ENCODE results near the gene ADGRD1.

ADGRD1 gene

DNA sequence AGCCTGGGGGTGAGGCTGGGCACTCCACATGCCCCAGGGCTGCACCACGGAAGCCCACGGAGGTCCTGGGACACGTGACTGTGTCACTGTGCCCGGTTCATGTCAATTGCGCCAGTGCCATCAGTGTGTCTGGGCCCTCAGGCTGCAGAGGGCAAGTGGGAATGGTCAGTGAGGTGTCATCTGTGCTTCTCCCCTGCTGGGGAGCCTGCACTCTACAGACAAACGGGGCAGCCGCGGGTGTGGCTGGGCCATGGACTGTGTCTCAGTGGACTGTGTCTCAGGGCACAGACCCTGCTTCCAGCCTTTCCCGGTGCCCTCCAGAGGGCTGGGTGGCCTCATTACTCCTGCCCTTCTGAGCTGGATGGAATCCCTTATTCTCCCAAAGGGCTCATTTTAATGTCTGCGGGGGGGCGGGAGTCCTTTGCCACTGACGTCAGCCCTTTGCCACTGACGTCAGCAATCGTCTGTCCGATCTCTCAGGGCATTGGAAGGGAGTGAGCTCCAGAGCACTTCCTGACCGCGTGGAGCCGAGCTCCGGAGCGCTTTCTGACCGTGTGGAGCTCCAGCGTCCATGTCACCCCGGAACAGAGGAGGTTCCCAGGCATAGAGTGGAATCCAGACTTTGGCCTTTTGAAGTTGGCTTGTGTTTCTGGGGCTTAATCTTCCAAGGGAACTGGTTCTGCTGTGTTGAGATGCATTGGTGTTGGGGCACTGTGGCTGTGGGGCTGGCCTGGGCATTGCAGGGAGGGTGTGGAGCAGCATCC lies 72.4 kb downstream of the ADGRD1 start:
- no peak for DNase-seq

DNA sequence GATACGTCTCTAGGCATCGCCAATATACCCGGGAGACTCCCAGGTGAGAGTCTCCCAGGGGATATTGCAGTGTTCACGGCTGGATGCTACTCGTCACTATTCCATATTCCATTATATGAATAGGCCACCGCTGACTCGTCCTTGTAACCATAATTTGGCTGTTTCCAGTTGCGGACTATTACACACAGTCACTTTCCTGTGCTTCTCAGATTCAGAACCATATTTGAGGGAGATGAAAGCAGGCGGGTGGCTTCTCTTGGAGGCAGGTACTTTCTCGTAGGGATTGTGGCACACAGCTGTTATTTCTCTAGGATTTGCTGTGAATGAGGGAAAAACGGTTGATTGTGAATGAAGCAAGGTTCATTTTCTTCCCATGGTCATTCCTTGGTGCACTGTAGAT lies 73.0 kb downstream of the ADGRD1 start:
- no peak for DNase-seq

DNA sequence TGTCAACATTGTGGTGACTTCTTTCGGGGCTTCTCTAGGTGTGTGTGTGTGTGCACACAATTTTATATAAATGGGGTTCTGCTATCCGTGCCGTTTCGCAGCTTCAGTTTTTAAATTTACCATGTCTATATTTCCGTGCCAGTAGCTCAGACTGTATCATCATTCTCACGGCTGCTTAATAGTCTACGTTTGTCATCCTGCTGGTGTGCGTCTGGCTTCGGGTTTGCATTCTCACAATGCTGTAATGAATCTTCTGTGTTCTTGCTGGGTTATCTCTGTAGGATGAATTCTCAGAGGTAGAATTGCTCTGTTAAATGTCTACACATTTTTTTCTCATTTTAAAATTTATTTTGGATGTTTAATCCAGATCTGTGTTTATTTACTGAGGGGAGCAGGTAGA lies 73.6 kb downstream of the ADGRD1 start:
- no peak for DNase-seq

DNA sequence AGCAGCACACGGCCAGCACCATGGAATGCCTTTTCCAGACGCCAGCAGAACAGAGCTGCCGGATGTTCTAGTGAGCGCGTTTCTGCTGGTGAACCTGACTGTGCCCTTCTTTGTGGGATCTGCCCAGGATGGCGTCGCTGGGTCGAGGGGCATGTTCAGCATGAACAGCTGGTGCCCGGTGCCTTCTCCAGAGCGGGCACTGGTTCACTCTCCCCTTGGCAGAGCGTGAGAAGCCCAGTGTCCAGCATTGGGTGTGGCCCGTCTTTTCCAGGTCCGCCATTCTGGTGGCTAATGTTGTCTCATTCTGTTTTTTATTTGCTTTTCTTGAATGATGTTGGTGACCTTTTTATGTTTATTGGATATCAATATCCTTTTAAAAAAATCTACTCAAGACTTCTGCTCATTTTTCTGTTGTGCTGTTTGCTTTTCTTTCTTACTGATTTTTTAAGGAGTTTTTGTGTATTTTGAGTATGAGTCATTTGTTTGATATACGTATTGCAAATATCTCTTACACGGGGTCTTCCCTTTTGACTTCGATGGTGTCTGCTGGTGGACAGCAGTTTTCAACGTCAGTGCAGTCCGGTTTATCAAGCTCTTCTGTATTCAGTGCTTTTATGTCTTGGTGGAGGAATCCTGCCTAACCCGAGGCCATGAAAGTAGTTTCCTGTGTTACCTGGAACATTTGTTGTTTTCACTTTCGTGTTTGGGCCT lies 74.3 kb downstream of the ADGRD1 start:
- DNase-seq = no peak

DNA sequence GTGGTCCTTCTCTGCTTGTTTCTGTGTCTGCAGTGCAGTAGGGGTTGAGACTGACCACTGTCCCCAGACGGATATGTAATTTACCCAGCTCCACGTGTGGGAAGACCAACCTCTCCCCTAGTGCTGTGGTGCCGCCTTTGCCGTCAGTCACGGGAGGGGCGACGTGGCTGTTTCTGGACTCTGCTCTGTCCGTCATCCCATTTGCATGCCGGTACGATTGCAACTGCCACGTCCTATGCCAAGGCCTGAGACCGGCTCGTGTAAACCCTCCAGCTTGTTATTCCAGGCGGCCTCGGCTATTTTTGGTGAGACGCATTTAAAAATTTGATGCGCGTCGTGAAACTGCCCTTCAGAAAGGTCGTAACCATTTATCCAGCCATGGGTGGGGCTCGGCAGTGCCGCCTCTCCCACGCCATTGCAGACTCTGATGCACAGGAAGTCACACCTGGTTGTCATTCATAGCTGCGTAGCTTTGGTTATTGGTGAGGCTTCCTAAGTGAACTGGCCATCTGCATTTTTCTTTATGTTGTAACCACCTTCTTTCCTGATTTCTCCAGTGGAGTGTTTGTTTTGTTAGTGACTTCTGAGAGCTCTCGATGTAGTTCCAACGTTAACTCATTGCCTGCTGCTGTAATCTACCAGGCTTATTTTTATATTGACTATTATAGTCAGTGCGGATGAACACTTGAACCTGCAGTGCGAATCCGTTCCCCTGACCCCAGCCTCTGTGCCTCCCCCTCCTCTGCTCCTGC lies 75.1 kb downstream of the ADGRD1 start:
- DNase-seq = no peak

DNA sequence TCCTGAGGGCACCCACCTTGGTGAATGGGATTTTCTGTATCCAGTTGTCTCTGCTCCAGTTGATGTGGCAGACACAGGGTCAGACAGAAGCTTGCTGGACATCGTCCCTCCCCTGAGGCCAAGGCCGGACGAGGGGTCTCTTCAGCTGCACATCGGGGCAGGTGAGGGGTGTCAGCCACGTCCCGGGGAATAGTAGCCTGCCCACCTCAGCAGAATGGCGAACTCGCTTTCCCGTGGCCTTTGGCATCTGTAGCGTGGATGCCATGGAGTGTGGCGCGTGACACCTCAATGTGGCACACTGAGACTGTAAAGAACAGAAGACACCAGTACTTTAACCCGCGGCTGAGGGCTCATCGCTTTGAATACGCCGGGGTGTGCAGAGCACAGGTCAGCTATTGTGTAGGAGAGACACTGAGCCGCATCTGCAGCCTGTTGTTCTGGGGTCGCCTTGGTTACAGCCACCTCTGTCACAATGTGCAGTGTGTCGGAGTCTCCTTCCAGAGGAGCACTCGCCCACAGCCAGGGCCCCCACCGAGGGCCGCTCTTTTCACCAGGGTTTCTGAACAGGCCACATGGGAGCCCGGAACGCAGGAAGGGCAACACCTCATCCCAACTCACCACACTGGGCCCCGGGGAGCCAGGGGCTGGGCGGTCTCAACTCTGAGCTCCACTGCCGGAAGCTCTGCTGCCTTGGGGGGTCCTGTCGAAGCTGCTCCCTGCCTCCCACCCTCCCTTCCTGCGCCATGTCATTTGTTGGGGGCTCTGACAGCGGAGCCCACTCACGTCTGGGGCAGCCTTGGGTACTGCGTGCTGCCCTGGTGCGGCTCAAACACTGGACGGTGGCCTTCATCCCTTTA lies 77.0 kb downstream of the ADGRD1 start:
- no peak for DNase-seq

DNA sequence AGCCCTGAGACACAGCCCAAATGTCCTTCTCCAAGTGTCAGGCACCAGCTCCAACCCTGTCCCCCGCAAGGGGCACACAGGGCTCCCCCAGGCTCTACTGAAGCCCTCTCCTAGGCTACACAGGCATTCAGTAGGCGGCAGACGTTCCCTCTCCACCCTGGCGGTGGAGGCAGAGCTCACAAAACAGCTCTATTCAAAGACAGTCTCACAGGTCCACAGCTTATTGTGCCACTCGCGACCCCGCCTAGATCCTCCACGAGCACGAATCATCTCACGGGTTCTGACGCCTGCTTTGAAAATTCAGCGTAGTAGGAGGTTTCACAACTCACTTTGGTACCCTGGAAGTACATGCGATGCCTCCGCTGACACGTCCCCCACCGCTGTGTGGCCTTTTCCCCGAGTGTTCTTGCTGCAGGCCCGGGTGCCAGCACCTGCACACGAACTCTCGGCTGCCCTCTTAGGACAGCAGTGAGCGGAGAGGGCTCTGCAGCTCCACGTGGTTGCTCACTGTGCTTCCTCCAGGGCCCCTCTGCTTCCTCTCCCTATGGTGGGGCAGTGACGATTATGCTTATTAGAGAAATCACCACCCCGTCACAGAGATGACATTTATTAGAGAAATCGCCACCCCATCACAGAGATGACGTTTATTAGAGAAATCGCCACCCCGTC lies 78.5 kb downstream of the ADGRD1 start:
- DNase-seq = no peak

DNA sequence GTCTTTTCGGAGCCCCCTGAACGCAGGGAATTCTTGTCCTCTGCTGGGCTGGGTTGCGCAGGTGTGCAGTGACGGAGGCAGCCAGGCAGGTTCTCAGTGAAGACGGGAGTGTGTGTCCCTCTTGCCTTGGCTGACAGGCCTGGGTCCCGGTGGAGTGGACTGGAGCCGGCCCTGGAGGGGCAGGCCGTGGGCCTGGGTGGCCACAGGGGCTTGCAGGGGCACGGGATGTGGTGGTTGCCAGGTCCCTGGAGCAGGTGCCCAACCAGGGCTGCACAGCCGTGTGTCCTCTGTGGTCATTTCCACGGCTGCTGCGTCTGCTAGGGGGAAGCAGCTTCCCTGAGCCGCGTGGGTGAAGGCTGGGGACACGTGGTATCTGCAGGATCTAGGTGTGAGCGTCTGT lies 79.8 kb downstream of the ADGRD1 start:
- DNase-seq = no peak

DNA sequence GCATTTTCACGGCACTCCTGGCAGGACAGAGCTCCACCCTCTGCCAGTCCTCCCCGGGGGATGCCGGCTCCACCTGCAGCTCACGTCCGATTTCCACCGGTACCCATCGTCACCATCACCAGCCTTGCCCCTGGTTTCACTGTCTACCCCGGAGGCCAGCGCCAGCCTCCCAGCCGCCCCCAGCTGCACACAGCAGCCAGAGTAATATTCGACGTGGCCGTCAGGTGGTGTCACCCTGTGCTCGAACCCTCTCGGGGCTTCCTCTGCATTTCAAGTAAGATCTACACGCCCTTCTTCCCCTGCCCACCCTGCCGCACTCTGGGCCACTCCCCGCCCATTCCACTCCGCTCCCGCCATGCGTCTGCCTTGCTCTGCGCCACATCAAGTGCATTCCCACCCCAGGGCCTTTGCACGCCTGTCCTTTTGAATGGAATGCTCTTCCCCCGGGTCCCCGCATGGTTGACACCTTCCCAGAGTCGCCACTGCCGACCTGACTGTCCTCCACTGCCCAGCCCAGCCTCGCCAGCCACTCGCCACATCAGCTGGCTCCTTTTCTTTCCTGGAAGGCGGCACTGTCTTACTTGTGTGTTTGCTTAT lies 80.3 kb downstream of the ADGRD1 start:
- no peak for DNase-seq

DNA sequence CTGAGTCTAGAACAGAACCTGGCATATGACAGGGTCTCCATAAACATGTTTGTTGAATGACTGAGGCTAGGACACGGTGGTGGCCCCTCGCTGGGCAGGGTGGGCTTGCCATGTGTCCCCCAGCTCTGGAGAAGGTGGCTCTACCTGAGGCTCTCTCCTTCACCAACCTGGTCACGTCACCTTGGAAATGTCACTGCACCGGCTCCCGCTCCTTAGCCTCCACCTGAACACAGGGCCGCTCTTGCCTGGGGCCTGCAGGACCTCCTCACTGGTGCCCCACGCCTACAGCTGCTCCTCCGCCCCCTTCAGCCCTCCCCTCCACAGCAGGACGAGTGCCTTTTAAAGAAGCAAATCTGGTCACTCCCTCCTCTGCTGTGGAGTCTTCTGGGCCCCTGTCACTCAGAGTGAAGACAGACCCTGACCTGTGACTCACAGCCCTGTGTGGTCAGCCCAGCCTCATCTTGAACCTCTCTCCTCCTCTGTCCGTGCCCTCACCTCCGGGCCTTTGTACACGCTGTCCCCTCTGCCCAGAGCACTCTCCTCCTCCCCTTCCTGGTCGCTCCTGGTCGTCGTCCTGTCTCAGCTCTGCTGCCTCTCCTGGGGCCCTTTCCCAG lies 81.0 kb downstream of the ADGRD1 start:
- DNase-seq = no peak

DNA sequence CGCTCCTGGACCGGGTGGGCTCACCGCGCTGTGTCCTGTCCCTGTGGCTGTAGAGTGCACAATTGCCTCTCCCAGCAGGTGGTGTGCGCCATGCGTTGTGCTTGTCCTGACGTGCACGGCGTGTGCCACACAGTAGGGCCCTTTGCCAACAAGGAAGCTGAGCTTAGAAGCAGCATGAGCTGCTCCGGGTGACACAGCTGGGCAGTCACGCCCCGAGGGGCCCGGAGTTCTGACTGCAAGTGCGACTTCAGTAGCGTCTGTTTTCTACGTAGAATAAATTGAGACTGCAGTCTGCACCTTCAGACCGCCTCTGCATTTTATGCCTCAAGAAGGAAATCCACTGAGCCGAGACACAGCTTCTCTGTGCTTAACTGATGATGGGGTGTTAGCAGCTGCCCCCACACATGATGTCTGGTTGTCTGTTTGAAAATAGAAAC lies 81.6 kb downstream of the ADGRD1 start:
- DNase-seq = no peak

DNA sequence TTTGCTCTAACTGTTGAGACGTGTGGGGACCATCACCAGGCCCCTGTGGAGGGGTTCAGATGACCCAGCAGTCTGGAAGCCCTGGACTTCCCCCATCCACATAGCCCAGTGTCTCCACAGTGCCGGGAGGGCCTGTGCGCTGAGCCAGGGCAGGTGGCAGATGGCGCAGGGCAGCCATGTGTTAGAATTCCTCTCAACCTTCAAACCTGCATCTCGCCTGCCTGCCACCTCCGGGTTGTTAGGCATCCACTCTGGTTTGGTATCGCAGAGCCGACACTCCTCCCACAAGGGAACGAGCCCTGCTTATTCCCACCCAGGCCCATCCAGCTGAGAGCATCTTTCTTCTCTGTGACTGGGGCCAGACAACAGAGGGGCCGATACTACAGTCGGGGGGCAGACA lies 84.5 kb downstream of the ADGRD1 start:
- DNase-seq = no peak

DNA sequence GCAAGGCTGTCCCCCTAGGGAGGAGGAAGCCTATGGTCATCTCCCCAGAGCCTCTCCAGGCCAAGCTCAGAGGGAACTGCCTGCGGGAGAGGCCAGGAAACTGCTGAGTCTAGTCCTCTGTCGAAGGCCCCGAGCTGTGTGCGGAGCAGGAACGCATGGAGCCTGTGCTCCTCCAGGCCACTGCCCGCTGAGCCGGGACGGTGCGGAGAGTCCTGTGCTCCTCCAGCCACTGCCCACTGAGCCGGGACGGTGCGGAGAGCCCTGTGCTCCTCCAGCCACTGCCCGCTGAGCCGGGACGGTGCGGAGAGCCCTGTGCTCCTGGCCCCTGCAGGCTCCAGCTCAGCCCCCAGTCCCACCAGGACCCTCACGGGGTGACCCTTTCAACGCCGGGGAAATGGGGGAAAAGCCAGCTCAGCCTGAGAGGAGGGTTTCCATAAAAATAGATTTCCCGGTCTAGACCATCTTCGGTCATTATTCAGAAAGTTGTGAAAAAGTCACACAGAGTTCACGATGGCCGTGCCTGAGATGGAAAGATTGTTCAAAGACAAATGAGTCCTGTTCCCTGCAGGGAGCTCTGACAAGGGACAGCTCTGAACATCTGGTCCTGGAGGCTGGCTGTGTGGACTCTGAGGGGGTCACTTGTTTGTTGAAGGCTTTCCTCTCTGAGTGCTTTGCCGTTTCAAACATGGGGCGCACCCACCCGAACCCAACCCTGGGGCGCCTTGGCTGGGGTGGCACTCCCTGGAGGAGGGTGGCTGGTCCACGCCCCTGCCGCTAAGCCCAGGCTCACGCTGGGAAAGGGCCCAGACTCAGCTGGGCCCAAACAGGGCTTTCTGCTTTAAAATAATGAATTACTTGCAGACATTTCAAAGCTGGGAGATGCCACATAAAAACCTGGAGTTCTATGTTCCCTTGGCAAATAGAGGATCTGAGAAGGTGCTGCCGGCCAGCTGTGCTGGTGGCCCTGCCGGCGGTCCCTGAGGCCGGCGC lies 85.5 kb downstream of the ADGRD1 start:
- DNase-seq = no peak

DNA sequence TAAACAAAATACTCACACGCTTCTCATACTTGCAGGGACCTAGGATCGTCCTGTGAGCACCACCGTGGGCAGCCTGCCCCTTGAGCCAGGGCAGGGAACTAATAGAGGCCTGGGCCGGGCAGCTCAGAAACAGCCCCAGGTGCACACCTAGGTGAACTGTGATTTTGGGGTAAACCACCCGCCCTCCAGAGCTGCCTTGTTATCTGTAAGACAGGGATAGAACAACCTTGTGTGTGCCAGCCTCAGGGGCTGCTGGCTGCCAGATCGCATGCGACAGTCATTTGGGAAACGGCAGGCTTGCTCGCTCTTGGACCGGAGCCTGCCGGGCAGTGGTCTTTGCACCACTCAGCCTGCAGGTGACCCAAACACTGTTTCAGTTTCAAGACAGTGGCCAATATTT lies 86.8 kb downstream of the ADGRD1 start:
- no peak for DNase-seq

DNA sequence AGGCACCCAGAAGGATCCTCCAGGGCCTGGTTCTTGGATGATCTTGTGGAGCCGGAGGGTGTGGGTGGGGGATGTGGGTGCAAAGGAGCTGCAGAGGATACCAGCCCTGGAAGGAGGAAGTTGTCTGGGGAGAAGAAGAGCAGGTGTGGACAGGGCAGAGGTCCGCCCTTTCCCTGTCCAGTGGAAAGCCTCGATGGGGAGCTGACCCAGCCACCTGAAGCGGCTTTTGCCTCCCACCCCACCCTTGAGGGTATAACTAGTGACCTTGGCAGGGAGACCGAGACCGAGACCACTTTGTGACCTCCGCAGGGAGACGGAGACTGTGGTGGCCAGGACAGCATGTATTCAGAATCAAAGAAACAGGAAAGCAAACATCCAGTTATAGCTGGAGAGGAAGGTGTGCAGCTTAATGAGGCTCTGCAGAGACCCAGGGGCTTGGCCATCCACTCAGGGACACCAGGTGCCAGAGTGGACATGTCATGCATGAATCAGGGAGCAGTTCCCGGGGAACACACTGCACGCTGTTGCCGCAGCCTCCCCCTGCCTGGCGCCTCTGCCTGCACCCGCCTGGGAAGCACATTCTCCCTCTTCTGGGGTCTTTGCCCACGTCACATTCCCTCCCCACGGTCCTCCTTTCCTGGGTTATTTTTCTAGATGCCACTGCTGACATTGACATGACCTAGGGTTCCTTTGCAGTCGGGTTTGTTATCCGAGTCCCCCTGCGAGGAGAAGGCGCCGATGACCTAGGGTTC lies 87.7 kb downstream of the ADGRD1 start:
- DNase-seq = no peak

DNA sequence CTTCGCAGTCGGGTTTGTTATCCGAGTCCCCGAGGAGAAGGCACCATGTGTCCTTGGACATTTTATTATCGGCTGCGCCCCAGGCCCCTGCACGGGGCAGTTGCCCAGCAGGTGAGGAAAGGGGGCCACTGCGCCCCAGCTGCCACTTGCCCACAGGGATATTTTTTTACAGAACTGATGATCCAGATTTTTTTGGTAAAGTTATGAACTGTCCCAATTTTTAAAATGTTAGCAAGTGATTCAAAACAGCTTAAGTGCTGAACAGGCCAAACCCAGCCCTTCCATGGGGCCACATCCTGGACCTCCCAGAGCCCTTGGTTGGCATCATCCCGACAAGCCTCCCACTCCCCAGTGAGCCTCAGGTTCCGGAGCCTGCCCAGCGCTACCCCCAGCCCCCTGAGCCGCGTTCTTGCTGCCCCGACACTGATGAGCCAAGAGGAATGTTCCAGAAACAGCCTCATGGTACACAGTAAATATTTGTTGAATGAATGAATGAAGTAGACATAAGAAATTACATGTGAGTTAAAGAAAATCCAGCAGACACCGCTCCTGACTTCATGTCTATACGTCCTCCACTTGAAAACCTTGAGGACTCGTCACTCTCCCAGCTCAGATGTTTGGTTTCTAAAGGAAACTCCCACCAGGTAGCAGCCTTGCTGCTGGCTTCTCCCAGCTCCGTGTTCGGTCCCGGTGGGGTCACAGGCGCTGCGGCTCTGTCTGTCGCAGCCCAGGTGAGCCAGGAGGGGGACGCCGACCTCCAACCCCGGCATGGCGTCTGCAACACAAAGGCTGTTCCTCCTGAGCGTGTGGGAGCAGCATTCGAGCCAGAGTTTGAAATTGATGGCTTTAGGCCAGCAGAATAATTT lies 88.5 kb downstream of the ADGRD1 start:
- DNase-seq = no peak

DNA sequence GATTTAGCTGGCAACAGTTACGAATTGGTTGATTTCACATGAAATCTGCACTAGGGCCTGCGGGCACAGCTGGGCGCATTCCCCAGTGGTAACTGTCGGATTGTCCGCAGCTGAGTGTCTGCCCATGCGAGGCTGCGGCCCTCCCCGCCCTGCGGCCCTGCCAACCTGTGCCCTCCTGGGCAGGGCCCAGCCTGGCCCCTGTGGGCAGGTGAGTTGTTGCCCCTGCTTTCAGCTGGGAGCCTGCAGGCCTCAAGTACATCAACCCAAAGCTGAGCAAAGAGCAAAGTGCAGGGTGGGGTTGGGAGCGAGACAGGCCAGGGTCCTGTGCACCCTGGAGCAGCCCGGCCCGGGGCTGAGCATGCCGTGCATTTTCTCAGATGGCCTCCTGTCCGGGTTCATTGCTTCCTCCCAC lies 89.1 kb downstream of the ADGRD1 start:
- no peak for DNase-seq

DNA sequence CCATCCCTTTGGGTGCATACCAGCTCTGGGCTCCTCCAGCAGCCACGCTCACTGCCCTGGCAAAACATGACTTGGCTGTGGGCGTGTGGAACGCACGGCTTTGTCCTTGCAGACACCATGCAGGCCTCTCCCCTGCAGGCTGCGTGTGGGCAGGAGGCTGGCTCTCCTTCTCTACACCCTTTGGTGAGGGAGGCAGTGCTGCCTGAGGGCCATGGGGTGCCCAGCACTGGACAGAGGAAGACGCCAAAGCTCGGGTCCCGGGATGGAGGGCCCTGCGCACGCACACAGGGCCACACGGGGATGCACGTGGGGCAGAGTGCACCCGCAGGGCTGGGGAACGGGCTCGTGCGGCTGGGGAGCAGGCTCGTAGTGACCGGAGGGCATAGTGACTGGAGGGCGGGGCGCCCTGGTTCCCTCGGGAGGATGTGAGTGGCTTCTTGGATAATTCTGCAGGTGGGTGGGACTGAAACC lies 89.7 kb downstream of the ADGRD1 start:
- no peak for DNase-seq
